Natural killer cell (primary cell): Measurements from ENCODE around the gene GPR173. TPM values are rescaled to one million over a fixed set of nuclear protein-coding genes. Genes with fewer than 3 reads are reported as not detected.

Source experiments
- ATAC-seq, 3 donors: fragments of 150-1000 bp in 2 of 3; fragments of 200-7000 bp in 1 of 3; cut with Tn5 transposase; 1 replicate in 1 of 3; 2 replicates in 2 of 3; pipeline ENCODE4 v1.10.0; 2021; ENCODE audit warnings: mild to moderate bottlenecking in 2 of 3, moderate library complexity in 2 of 3
- DNase-seq, 2 donors: peaks; one replicate each; pipeline versions ENCODE4 v3.0.0 to v3.0.0-alpha.2; 2013 to 2021; ENCODE audit warnings: mixed read lengths in 1 of 2
- H3K27ac ChIP-seq: one replicate; pipeline ENCODE4 v1.5.1; 2013; ENCODE audit warnings: mild to moderate bottlenecking, low read length
- H3K27me3 ChIP-seq: one replicate; pipeline ENCODE4 v1.6.1; 2013; ENCODE audit warnings: low read length; ENCODE audit not compliant: control insufficient read depth, insufficient read depth
- H3K36me3 ChIP-seq: one replicate; pipeline ENCODE4 v1.6.1; 2013; ENCODE audit warnings: low read length; ENCODE audit not compliant: control insufficient read depth, insufficient read depth
- H3K4me1 ChIP-seq: one replicate; pipeline ENCODE4 v1.6.1; 2013; ENCODE audit warnings: low read length; ENCODE audit not compliant: control insufficient read depth, insufficient read depth
- H3K4me3 ChIP-seq: one replicate; pipeline ENCODE4 v1.5.1; 2013; ENCODE audit warnings: low read length
- H3K9me3 ChIP-seq: one replicate; pipeline ENCODE4 v1.6.1; 2013; ENCODE audit warnings: low read length; ENCODE audit not compliant: control insufficient read depth, insufficient read depth
- H3K27ac Mint-ChIP-seq, 2 donors: one replicate each; pipeline ENCODE4 v1.8.0; 2022; ENCODE audit warnings: mild to moderate bottlenecking in 2 of 2, mixed read lengths in 2 of 2, moderate library complexity in 1 of 2
- H3K27me3 Mint-ChIP-seq, 2 donors: one replicate each; pipeline ENCODE4 v1.8.0; 2022; ENCODE audit warnings: low read depth in 2 of 2, mixed read lengths in 2 of 2
- H3K36me3 Mint-ChIP-seq: one replicate; pipeline ENCODE4 v1.8.0; 2022; ENCODE audit warnings: mixed read lengths
- H3K4me1 Mint-ChIP-seq, 2 donors: one replicate each; pipeline ENCODE4 v1.8.0; 2022; ENCODE audit warnings: mixed read lengths in 2 of 2
- H3K4me3 Mint-ChIP-seq: one replicate; pipeline ENCODE4 v1.8.0; 2022; ENCODE audit warnings: mild to moderate bottlenecking, moderate library complexity, mixed read lengths
- H3K9me3 Mint-ChIP-seq, 2 donors: one replicate each; pipeline ENCODE4 v1.8.0; 2022; ENCODE audit warnings: mixed read lengths in 2 of 2
- CTCF ChIP-seq: fragments of 200-600 bp; IDR thresholded peaks from one replicate; pipeline ENCODE4 v1.8.0; 2022; ENCODE audit warnings: antibody characterized with exemption
- WGBS: methylation state at CpG from one replicate; pipeline ENCODE4 v1.1.7; 2013; ENCODE audit warnings: missing lambda C conversion rate; ENCODE audit not compliant: insufficient coverage; 5-methylcytosine and 5-hydroxymethylcytosine counted together
- intact Hi-C: fragments of 100-400 bp; cut with micrococcal nuclease; formaldehyde crosslinking; loops from one replicate; pipeline ENCODE4 v1.14.2; 2022
- total RNA-seq, 4 donors: library from RNA; stranded (reverse); fragments of 120-200 nt in 1 of 4; gene quantifications; one replicate each; pipeline versions ENCODE4 v1.2.3 to v1.2.4, GENCODE V29; 2013 to 2022

Gene GPR173
- total RNA-seq, 3 donors from 2014 or later (not counting 1 experiment from before 2014, with no cell fraction given), result 0.48 TPM; not detected in 2

GRCh38 chrX:53055244-53055849 lies 6.8 kb downstream of the GPR173 start:
- Histone ChIP-seq H3K4me3 (no peak overlapping the region), H3K27me3 (no peaks in the 10 kb centered on the region), H3K4me1 (peaks cover 12% of the 10 kb centered on the region), H3K36me3 (no peaks in the 10 kb centered on the region), H3K9me3 (no peaks in the 10 kb centered on the region), H3K27ac (no peak overlapping the region)
- H3K4me1 Mint-ChIP-seq, result peaks cover 0 to 9% of the 10 kb centered on the region in 2 donors
- no peak overlapping the region for H3K27ac Mint-ChIP-seq
- DNase-seq, result no peak
- ATAC-seq, result no peak
- no peaks in the 10 kb centered on the region for H3K27me3 Mint-ChIP-seq
- no peaks in the 10 kb centered on the region for H3K36me3 Mint-ChIP-seq
- no peak overlapping the region for H3K4me3 Mint-ChIP-seq
- no peak for TF ChIP-seq CTCF
- intact Hi-C loops, result no loop called here
- 87% methylated on average over 6 of the region's 6 CpGs for WGBS
- no peaks in the 10 kb centered on the region for H3K9me3 Mint-ChIP-seq

GRCh38 chrX:53056292-53056691 lies 7.7 kb downstream of the GPR173 start:
- H3K27ac Mint-ChIP-seq, result no peak overlapping the region
- Histone ChIP-seq H3K4me3 (no peak overlapping the region), H3K9me3 (no peaks in the 10 kb centered on the region), H3K27ac (no peak overlapping the region), H3K36me3 (no peaks in the 10 kb centered on the region), H3K27me3 (no peaks in the 10 kb centered on the region), H3K4me1 (peaks cover 12% of the 10 kb centered on the region)
- no peaks in the 10 kb centered on the region for H3K36me3 Mint-ChIP-seq
- intact Hi-C loops, result no loop called here
- H3K9me3 Mint-ChIP-seq, result no peaks in the 10 kb centered on the region
- no peak overlapping the region for H3K4me3 Mint-ChIP-seq
- peak; percentile 43 to 69 (median 67) for ATAC-seq
- peaks cover 0 to 9% of the 10 kb centered on the region in 2 donors for H3K4me1 Mint-ChIP-seq
- whole genome bisulfite sequencing, result 71% methylated on average over 5 of the region's 5 CpGs
- TF ChIP-seq CTCF, result no peak
- DNase-seq, result no peak
- no peaks in the 10 kb centered on the region for H3K27me3 Mint-ChIP-seq

GRCh38 chrX:53065104-53065503 lies 16.5 kb downstream of the GPR173 start:
- no peaks in the 10 kb centered on the region for H3K9me3 Mint-ChIP-seq
- H3K36me3 Mint-ChIP-seq, result no peaks in the 10 kb centered on the region
- TF ChIP-seq CTCF, result no peak
- H3K4me1 Mint-ChIP-seq, result no peaks in the 10 kb centered on the region
- Histone ChIP-seq H3K36me3 (no peaks in the 10 kb centered on the region), H3K4me3 (no peak overlapping the region), H3K9me3 (no peaks in the 10 kb centered on the region), H3K27ac (no peak overlapping the region), H3K27me3 (no peaks in the 10 kb centered on the region), H3K4me1 (no peaks in the 10 kb centered on the region)
- H3K4me3 Mint-ChIP-seq, result no peak overlapping the region
- ATAC-seq (no peak), DNase-seq (no peak)
- H3K27ac Mint-ChIP-seq, result no peak overlapping the region
- peaks cover 0 to 6% of the 10 kb centered on the region in 2 donors for H3K27me3 Mint-ChIP-seq
- intact Hi-C loops, result no loop called here
- WGBS, result no CpG with 5 or more reads among the region's 1 CpG

- Mint-ChIP-seq H3K9me3 (no peaks in the 10 kb centered on the region), H3K4me3 (no peak overlapping the region)
- 84% methylated on average over 6 of the region's 10 CpGs for WGBS
Observed at GRCh38 chrX:53071064-53071463, 22.5 kb downstream of the GPR173 start.

More at GRCh38 chrX:53071064-53071463, 22.5 kb downstream of the GPR173 start:
- H3K9me3 ChIP-seq, result no peaks in the 10 kb centered on the region
- DNase-seq (no peak), ATAC-seq (no peak)
- H3K4me1 ChIP-seq, result peaks cover 10% of the 10 kb centered on the region
- H3K4me3 ChIP-seq, result no peak overlapping the region
- intact Hi-C loops, result loop anchor here (1.0 kb wide), 2 partner anchors 18 to 22 kb away; no protein-coding TSS in a partner anchor
- peaks cover 0 to 6% of the 10 kb centered on the region in 2 donors for H3K27me3 Mint-ChIP-seq
- H3K27me3 ChIP-seq, result no peaks in the 10 kb centered on the region
- no peaks in the 10 kb centered on the region for H3K36me3 Mint-ChIP-seq
- no peak overlapping the region for H3K27ac Mint-ChIP-seq
- H3K27ac ChIP-seq, result no peak overlapping the region
- TF ChIP-seq CTCF, result no peak
- peaks cover 12 to 21% of the 10 kb centered on the region in 2 donors for H3K4me1 Mint-ChIP-seq
- H3K36me3 ChIP-seq, result no peaks in the 10 kb centered on the region
